OCI-LY3 (cell line): ENCODE results near the gene NDUFB3.
"Not testable (repeated sequence)": the region's sequence is repeated elsewhere in the genome, so short reads cannot be mapped to it uniquely, and the experiment has no call there.

Source experiments
- H2AFZ ChIP-seq: fragments of 200-600, 300-600 bp; shearing (Covaris generic); 2 replicates; pipeline ENCODE4 v1.6.0; 2014; ENCODE audit warnings: antibody characterized with exemption, low read depth, low read length
- H3K27ac ChIP-seq: fragments of 200-600, 300-600 bp; sonication (generic); 2 replicates; pipeline ENCODE4 v1.5.1; 2014; ENCODE audit warnings: mild to moderate bottlenecking, low read length, moderate library complexity, mixed read lengths
- H3K27me3 ChIP-seq: fragments of 200-600, 300-600 bp; sonication (generic); 2 replicates; pipeline ENCODE4 v1.6.1; 2014; ENCODE audit warnings: low read depth, low read length, mixed read lengths
- H3K36me3 ChIP-seq: fragments of 200-600, 300-600 bp; sonication (generic); replicated peaks from 2 replicates; pipeline ENCODE3; 2014; ENCODE audit warnings: low read depth, low read length, mixed read lengths
- H3K4me1 ChIP-seq: fragments of 300-600, 200-600 bp; sonication (generic); 2 replicates; pipeline ENCODE4 v1.6.1; 2014; ENCODE audit warnings: low read length, mixed read lengths
- H3K4me2 ChIP-seq: fragments of 200-600, 300-600 bp; sonication (generic); 2 replicates; pipeline ENCODE4 v1.6.1; 2014; ENCODE audit warnings: low read length, mixed read lengths
- H3K4me3 ChIP-seq: fragments of 300-600, 200-600 bp; sonication (generic); 2 replicates; pipeline ENCODE4 v1.5.1; 2014; ENCODE audit warnings: antibody characterized with exemption, mild to moderate bottlenecking, low read length, moderate library complexity
- H3K79me2 ChIP-seq: fragments of 300-600, 200-600 bp; shearing (Covaris generic); 2 replicates; pipeline ENCODE4 v1.6.1; 2014; ENCODE audit warnings: mild to moderate bottlenecking, low read length, mixed read lengths
- H3K9ac ChIP-seq: fragments of 300-600, 200-600 bp; shearing (Covaris generic); 2 replicates; pipeline ENCODE4 v1.6.0; 2014; ENCODE audit warnings: mild to moderate bottlenecking, low read length, moderate library complexity
- H3K9me3 ChIP-seq: fragments of 200-600, 300-600 bp; shearing (Covaris generic); 2 replicates; pipeline ENCODE4 v1.6.1; 2014; ENCODE audit warnings: low read length, mixed read lengths; ENCODE audit not compliant: insufficient read depth
- H4K20me1 ChIP-seq: fragments of 200-600, 300-600 bp; sonication (generic); 2 replicates; pipeline ENCODE4 v1.6.1; 2016; ENCODE audit warnings: low read length, mixed read lengths; ENCODE audit not compliant: insufficient read depth
- EZH2phosphoT487 ChIP-seq: fragments of 200-600 bp; shearing (Covaris generic); IDR thresholded peaks from 2 replicates; pipeline ENCODE4 v1.6.1; 2018; ENCODE audit warnings: antibody characterized with exemption, mixed run types, low read depth
- TF ChIP-seq, protein P1 (sequence below): fragments of 200-600, 300-600 bp; sonication (generic); IDR thresholded peaks from 2 replicates; pipeline ENCODE4 v1.5.1; 2014; ENCODE audit warnings: antibody characterized with exemption, low read length, low read depth

The NDUFB3 gene

DNA sequence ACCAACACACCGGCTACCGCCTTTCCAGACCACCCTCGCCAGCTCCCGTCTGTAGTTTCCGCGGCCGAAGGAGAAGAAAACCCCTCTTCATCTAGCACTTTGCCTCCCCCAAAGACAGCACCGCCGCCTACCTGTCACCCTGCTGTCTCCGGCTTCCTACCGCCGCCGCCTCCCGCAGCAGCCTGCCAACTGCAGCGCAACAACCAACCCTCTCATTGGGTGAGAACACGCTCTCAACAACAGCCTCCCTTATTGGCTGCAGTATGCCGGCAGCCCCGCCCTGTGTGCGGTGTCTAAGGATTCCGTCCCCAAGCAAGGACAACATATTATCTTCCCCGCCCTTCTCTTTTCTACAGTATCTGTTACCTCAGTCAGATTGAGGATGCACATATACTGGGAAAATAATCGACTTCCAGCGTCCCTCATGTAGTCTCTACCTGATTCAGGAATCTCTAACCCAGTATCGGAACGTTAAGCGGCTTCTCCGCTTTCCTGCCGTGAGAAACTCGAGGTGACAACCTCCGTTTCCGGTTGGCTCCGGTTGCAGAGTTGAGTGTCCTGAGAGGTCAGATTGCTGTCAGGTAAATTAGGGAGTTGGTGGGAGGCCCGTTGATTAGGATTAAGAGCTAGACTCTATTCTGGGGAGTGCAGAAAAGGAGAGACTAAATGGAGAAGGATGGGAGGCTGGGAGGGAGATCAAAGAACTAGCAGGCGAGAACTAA is at the start of gene NDUFB3, which contains the start of gene HYCC2:
Gene NDUFB3, plus strand, starts transcription at position 523 of the 722 bp plus-strand sequence. CDS start 6,882 bp downstream, outside the sequence.
Gene HYCC2, minus strand, starts transcription at position 193 of the 722 bp plus-strand sequence. CDS start 47,662 bp downstream, outside the sequence.
- TF ChIP-seq, protein P1, sequence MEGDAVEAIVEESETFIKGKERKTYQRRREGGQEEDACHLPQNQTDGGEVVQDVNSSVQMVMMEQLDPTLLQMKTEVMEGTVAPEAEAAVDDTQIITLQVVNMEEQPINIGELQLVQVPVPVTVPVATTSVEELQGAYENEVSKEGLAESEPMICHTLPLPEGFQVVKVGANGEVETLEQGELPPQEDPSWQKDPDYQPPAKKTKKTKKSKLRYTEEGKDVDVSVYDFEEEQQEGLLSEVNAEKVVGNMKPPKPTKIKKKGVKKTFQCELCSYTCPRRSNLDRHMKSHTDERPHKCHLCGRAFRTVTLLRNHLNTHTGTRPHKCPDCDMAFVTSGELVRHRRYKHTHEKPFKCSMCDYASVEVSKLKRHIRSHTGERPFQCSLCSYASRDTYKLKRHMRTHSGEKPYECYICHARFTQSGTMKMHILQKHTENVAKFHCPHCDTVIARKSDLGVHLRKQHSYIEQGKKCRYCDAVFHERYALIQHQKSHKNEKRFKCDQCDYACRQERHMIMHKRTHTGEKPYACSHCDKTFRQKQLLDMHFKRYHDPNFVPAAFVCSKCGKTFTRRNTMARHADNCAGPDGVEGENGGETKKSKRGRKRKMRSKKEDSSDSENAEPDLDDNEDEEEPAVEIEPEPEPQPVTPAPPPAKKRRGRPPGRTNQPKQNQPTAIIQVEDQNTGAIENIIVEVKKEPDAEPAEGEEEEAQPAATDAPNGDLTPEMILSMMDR = peak; percentile 32; the same call in 1 of the 2 replicates
- TF ChIP-seq EZH2phosphoT487 = no peak
- Histone ChIP-seq H3K4me2 (peak within 1 kb of the TSS; percentile 79), H3K9ac (peak within 1 kb of the TSS; percentile 84), H3K4me1 (peaks cover 24% of the 10 kb centered on the region), H3K27ac (peak within 1 kb of the TSS; percentile 72), H3K79me2 (peaks cover 76% of the 10 kb centered on the region), H2AFZ (peak within 1 kb of the TSS; percentile 97), H4K20me1 (0 out of 2 replicates have a peak, but pooled peaks cover 3% of the 10 kb centered on the region), H3K9me3 (no peaks in the 10 kb centered on the region), H3K27me3 (no peaks in the 10 kb centered on the region), H3K4me3 (peak within 1 kb of the TSS; percentile 90), H3K36me3 (no peaks in the 10 kb centered on the region)

DNA sequence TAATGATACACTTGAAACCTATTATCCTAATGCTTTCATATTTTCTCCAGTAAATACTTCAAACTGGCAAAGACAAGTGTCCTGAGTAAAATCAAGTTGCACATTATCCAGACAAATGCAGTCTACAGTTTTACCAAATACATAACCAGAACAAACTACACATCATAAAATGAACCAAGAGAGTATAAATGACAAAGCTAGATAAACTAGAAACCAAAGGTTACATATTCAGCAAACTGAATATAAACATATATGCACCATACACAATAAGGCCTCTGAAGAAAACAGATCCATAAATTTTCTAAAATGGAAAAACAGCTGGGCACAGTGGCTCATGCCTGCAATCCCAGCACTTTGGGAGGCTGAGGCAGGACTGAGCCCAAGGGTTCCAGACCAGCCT is 47.3 kb upstream of the NDUFB3 start:
- Histone ChIP-seq H3K4me3 (no peak overlapping the region), H3K9me3 (no peaks in the 10 kb centered on the region), H3K27me3 (no peaks in the 10 kb centered on the region), H2AFZ (no peak overlapping the region), H3K79me2 (peaks cover 10% of the 10 kb centered on the region; the same call in 1 of the 2 replicates), H3K4me1 (no peaks in the 10 kb centered on the region), H3K9ac (no peak overlapping the region), H3K4me2 (no peak overlapping the region), H4K20me1 (no peaks in the 10 kb centered on the region), H3K27ac (no peak overlapping the region), H3K36me3 (no peaks in the 10 kb centered on the region)
- TF ChIP-seq, protein P1 = no peak

DNA sequence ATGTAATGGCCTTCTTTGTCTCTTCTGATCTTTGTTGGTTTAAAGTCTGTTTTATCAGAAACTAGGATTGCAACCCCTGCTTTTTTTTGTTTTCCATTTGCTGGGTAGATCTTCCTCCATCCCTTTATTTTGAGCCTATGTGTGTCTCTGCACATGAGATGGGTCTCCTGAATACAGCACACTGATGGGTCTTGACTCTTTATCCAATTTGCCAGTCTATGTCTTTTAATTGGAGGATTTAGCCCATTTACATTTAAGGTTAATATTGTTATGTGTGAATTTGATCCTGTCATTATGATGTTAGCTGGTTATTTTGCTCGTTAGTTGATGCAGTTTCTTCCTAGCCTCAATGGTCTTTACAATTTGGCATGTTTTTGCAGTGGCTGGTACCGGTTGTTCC is 37.4 kb upstream of the NDUFB3 start:
- not testable (repeated sequence) for H3K9me3 ChIP-seq, H3K4me2 ChIP-seq, H3K27me3 ChIP-seq, H3K4me3 ChIP-seq, H3K79me2 ChIP-seq, H3K36me3 ChIP-seq, H3K9ac ChIP-seq, H2AFZ ChIP-seq, H3K27ac ChIP-seq, H3K4me1 ChIP-seq, H4K20me1 ChIP-seq

DNA sequence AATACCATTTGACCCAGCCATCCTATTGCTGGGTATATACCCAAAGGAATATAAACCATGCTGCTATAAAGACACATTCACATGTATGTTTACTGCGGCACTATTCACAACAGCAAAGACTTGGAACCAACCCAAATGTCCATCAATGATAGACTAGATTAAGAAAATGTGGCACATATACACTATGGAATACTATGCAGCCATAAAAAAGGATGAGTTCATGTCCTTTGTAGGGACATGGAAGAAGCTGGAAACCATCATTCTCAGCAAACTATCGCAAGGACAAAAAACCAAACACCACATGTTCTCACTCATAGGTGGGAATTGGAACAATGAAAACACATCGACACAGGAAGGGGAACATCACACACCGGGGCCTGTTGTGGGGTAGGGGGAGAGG is 33.4 kb upstream of the NDUFB3 start:
- H3K27me3 ChIP-seq, H3K4me1 ChIP-seq, H3K9ac ChIP-seq, H3K36me3 ChIP-seq, H2AFZ ChIP-seq, H3K9me3 ChIP-seq, H4K20me1 ChIP-seq, H3K79me2 ChIP-seq, H3K4me2 ChIP-seq, H3K27ac ChIP-seq, H3K4me3 ChIP-seq: not testable (repeated sequence)

DNA sequence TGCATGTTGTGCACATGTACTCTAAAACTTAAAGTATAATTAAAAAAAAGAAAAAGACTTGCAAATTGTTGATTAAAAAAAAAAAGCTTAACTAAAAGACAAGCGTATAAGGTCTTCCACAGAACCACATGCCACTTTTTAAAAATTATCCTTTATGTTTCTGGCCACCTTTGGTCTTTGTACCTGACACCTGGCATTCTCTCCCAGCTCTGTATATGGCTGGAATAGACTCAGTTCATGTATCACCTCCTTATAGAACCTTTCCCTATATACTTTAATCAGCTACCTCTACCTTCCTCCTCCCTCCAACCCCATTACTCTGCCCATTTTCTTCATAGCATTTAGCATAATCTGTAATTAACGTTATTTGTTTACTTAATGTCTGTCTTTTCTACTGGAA is 32.9 kb upstream of the NDUFB3 start:
- peaks cover 8% of the 10 kb centered on the region for H3K36me3 ChIP-seq
- H3K27me3 ChIP-seq = no peaks in the 10 kb centered on the region
- peaks cover 6% of the 10 kb centered on the region; the same call in 1 of the 2 replicates for H3K79me2 ChIP-seq
- H3K9me3 ChIP-seq = no peaks in the 10 kb centered on the region; the same call in 1 of the 2 replicates
- H3K4me2 ChIP-seq = no peak overlapping the region
- no peak overlapping the region for H3K9ac ChIP-seq
- TF ChIP-seq EZH2phosphoT487 = no peak
- TF ChIP-seq, protein P1 = no peak
- no peak overlapping the region for H3K4me3 ChIP-seq
- H2AFZ ChIP-seq = no peak overlapping the region
- H4K20me1 ChIP-seq = no peaks in the 10 kb centered on the region
- H3K4me1 ChIP-seq = no peaks in the 10 kb centered on the region
- H3K27ac ChIP-seq = no peak overlapping the region
